Erythroblast (primary cell): ENCODE data around the gene SLC46A2.

Experiments used
- DNase-seq, 2 experiments: peaks; one replicate each; lab custom pipeline; 2025; lab: John Stamatoyannopoulos, UW
- GATA1 ChIP-seq: IDR thresholded peaks from 2 replicates; pipeline ENCODE4 v1.6.1; 2011; ENCODE audit warnings: low read depth, mild to moderate bottlenecking, control low read depth, low read length, moderate library complexity
- POLR2A ChIP-seq: IDR thresholded peaks from 2 replicates; pipeline ENCODE4 v1.6.1; 2011; ENCODE audit warnings: mild to moderate bottlenecking, low read length

The SLC46A2 gene

GRCh38 chr9:112846528-112847488 lies 43.9 kb downstream of the SLC46A2 start:
- no peak for DNase-seq
- TF ChIP-seq GATA1: no peak
- TF ChIP-seq POLR2A: no peak

- peak; percentile 64 to 82 for DNase-seq
- TF ChIP-seq POLR2A (no peak), GATA1 (no peak)
Measured at GRCh38 chr9:112844771-112845542, 45.7 kb downstream of the SLC46A2 start.

- no peak for DNase-seq
- TF ChIP-seq POLR2A (no peak), GATA1 (no peak)
Measured at GRCh38 chr9:112842555-112842954, 48.1 kb downstream of the SLC46A2 start.

DNA sequence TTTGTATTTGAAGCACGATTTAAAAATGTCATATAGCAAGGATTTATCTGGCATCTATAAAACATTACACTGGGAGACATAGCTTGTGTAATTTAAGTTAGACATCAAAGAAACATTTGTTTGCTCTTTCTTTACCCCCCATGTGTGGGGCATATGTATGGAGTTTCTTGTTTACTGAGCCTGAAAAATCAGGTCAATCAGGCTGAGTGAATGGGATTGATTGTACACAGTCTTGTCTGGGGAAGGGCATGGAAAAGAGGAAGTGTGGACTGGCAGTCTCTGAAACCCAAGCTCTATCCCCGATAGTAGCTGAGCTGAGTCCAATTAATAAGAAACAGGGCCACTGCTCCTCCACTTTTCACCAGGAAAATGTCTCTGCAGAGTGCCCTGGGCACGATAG lies 49.4 kb downstream of the SLC46A2 start:
- DNase-seq: no peak

DNA sequence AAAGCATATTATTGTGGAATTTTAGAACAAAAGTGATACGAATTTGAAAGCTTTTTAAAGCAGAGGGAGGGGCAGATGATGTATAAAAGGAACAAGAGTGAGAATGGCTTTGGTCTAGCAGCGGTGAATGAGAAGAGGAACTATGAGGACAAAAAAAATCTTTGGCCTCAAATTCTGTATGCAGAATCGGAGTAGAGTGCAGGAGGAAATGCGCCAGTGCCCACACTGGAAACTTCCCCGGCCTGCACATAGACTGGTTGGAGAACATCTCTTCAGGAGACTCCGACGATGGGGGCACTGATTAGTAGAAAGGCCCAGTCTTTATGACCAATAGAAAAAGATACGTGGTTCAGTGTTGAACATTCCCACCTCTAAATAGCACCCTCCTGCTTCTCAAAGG lies 51.3 kb downstream of the SLC46A2 start:
- no peak for DNase-seq
- TF ChIP-seq POLR2A (no peak), GATA1 (no peak)

More for the DNA sequence above, 49.4 kb downstream of the SLC46A2 start:
- TF ChIP-seq GATA1 (no peak), POLR2A (no peak)

DNA sequence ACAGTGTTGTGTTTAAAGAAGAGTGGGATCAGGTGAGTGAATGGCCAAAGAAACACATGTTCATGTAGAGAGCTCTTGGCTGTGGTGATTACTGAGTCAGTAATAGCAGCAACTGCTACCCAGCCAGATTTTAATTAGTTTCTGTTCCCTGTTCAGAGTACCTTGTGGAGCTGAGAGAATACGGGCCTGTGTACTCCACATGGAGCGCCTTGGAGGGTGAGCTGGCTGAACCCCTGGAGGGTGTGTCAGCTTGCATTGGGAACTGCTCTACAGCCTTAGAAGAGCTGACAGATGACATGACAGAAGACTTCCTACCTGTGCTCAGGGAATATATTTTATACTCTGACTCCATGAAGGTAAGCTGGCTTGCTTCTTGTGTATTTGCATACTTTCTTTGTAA lies 52.3 kb downstream of the SLC46A2 start:
- DNase-seq: no peak
- no peak for TF ChIP-seq POLR2A
- TF ChIP-seq GATA1: no peak

DNA sequence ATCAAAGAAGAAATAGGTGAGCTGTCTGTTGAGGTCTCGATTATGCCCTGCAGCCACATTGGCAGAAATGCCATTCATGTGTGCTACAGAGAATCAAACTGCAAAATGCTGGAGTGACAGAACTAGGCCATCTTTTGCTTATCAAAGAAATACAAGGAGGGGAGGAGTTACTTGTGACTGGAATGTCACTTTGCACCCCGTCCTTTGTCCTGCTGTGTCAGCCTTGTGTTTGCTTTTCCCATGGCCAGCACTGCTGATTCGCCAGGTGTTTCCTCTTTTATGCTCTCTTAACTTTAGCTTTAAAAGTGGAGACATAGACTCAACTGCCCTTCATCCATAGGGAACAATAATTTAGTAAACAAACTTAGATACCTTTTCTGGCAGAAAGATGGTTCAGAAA lies 54.3 kb downstream of the SLC46A2 start:
- no peak for DNase-seq
- TF ChIP-seq POLR2A (no peak), GATA1 (no peak)

GRCh38 chr9:112833081-112833480 lies 57.6 kb downstream of the SLC46A2 start:
- no peak for DNase-seq
- TF ChIP-seq GATA1: no peak
- no peak for TF ChIP-seq POLR2A

DNA sequence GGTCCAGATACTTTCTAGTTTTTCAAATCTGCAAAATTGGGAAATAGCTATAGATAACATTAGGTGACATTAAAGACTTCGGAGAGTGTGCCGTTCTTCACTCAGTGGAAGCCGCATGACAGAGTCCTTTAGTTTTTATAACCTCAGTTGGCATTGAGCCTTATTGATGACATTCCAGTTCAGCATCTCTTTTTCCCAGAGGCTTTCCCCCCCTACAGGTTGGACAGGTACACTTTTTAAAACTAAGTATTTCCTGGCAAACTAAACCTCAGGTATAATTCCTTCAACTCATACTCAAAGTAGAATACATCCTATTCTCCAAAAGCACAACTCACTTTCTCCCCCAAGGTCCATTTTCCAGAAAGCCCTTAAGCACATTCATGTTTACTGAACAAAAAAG lies 58.7 kb downstream of the SLC46A2 start:
- DNase-seq: no peak
- TF ChIP-seq POLR2A (no peak), GATA1 (no peak)

- TF ChIP-seq POLR2A (no peak), GATA1 (no peak)
- DNase-seq: no peak
Measured at GRCh38 chr9:112831281-112831851, 59.3 kb downstream of the SLC46A2 start.
